ENCODE results near the gene CENPP.
"Not testable (repeated sequence)": the region's sequence is repeated elsewhere in the genome, so short reads cannot be mapped to it uniquely, and the experiment has no call there.

CENPP gene

GRCh38 chr9:92381775-92382174 lies 56.0 kb downstream of the CENPP start:
- DNase-seq (ENCODE audit: low read depth), result no peak

GRCh38 chr9:92384375-92384774 lies 58.6 kb downstream of the CENPP start:
- peak; percentile 51 for DNase-seq (ENCODE audit: low read depth)

GRCh38 chr9:92385001-92385400 lies 59.2 kb downstream of the CENPP start:
- DNase-seq (ENCODE audit: low read depth), result no peak

- DNase-seq (ENCODE audit: low read depth), result no peak
These were observed 59.7 kb downstream of the CENPP start for GRCh38 chr9:92385477-92385876.

- DNase-seq (ENCODE audit: low read depth), result peak; percentile 54
These were observed 60.2 kb downstream of the CENPP start for GRCh38 chr9:92385953-92386352.

GRCh38 chr9:92392690-92393089 lies 66.9 kb downstream of the CENPP start:
- no peak for DNase-seq (ENCODE audit: low read depth)

- no peak for DNase-seq (ENCODE audit: low read depth)
These were observed 67.9 kb downstream of the CENPP start for GRCh38 chr9:92393686-92394085.

GRCh38 chr9:92395617-92396016 lies 69.9 kb downstream of the CENPP start:
- no peak for DNase-seq (ENCODE audit: low read depth)

GRCh38 chr9:92397853-92398252 lies 72.1 kb downstream of the CENPP start:
- DNase-seq (ENCODE audit: low read depth), result no peak

GRCh38 chr9:92402360-92402759 lies 76.6 kb downstream of the CENPP start:
- DNase-seq (ENCODE audit: low read depth), result no peak

GRCh38 chr9:92402826-92403745 lies 77.3 kb downstream of the CENPP start:
- DNase-seq (ENCODE audit: low read depth), result no peak

GRCh38 chr9:92404042-92404836 lies 78.5 kb downstream of the CENPP start, which contains the start of gene OGN:
Gene OGN (minus strand): TSS chr9:92404578. CDS start chr9:92403407, 1,171 bp downstream.
- DNase-seq (ENCODE audit: low read depth), result no peak

- peak; percentile 76 for DNase-seq (ENCODE audit: low read depth)
These were observed 80.1 kb downstream of the CENPP start for GRCh38 chr9:92405818-92406217.

GRCh38 chr9:92406477-92406876 lies 80.7 kb downstream of the CENPP start:
- peak; percentile 60 for DNase-seq (ENCODE audit: low read depth)

GRCh38 chr9:92407818-92408217 lies 82.1 kb downstream of the CENPP start:
- no peak for DNase-seq (ENCODE audit: low read depth)

GRCh38 chr9:92408747-92409478 lies 83.2 kb downstream of the CENPP start:
- DNase-seq (ENCODE audit: low read depth), result no peak

- DNase-seq (ENCODE audit: low read depth), result not testable (repeated sequence)
These were observed 85.4 kb downstream of the CENPP start for GRCh38 chr9:92411157-92411556.

GRCh38 chr9:92414566-92414965 lies 88.8 kb downstream of the CENPP start:
- no peak for DNase-seq (ENCODE audit: low read depth)

GRCh38 chr9:92422611-92423338 lies 97.0 kb downstream of the CENPP start:
- no peak for DNase-seq (ENCODE audit: low read depth)

- no peak for DNase-seq (ENCODE audit: low read depth)
These were observed 97.9 kb downstream of the CENPP start for GRCh38 chr9:92423612-92424011.

GRCh38 chr9:92424340-92424739 lies 98.6 kb downstream of the CENPP start, which contains the start of gene OMD:
Gene OMD (minus strand): TSS chr9:92424471. CDS start chr9:92417558, 6,913 bp downstream.
- DNase-seq (ENCODE audit: low read depth), result no peak
